ENCODE measurements around the gene ROR2. TPM values are rescaled to one million over a fixed set of nuclear protein-coding genes. Genes with fewer than 3 reads are reported as not detected.

Gene ROR2
- total and polyA plus RNA-seq, 7 donors, result 0.46 to 81.7 (median 51.4) TPM

GRCh38 chr9:91907484-91908292 lies 42.3 kb downstream of the ROR2 start:
- H3K9me3 ChIP-seq, result no peaks in the 10 kb centered on the region
- peak overlapping the region in 3 of 4 donors; percentile 65 to 94 (median 87) for H3K27ac ChIP-seq
- H3K27me3 ChIP-seq, result no peaks in the 10 kb centered on the region
- DNase-seq, result no peak
- H3K36me3 ChIP-seq, result no peaks in the 10 kb centered on the region
- 87% methylated on average over 8 of the region's 8 CpGs for WGBS, 2 donors
- no peak for TF ChIP-seq POLR2A (IDR thresholded peaks at IDR 0.05)
- TF ChIP-seq EP300 (IDR thresholded peaks at IDR 0.05), result no peak
- no peak for TF ChIP-seq CTCF (IDR thresholded peaks at IDR 0.05)
- H3K4me1 ChIP-seq, result peaks cover 0 to 95% (median 77%) of the 10 kb centered on the region in 4 donors
- H3K4me3 ChIP-seq, result no peak overlapping the region
- intact Hi-C loops (cut with DNase I), result no loop called here

GRCh38 chr9:91905991-91906469 lies 44.0 kb downstream of the ROR2 start:
- intact Hi-C loops (cut with DNase I), result no loop called here
- H3K9me3 ChIP-seq, result no peaks in the 10 kb centered on the region
- peaks cover 0 to 95% (median 82%) of the 10 kb centered on the region in 4 donors for H3K4me1 ChIP-seq
- H3K36me3 ChIP-seq, result no peaks in the 10 kb centered on the region
- peak overlapping the region; percentile 6 to 43 (median 32) for H3K4me3 ChIP-seq
- 26 to 41% methylated on average over 11 of the region's 11 CpGs for WGBS, 2 donors
- no peaks in the 10 kb centered on the region for H3K27me3 ChIP-seq
- peak overlapping the region in 3 of 4 donors; percentile 65 to 94 (median 87) for H3K27ac ChIP-seq
- DNase-seq, result no peak
- TF ChIP-seq POLR2AphosphoS5 (IDR thresholded peaks at IDR 0.05) (peak in 3 of 4 donors; percentile 22 to 29 (median 23)), CTCF (IDR thresholded peaks at IDR 0.05) (no peak), POLR2A (IDR thresholded peaks at IDR 0.05) (no peak), EP300 (IDR thresholded peaks at IDR 0.05) (no peak)

- WGBS, 2 donors, result 90% methylated on average over 1 of the region's 1 CpG
- Histone ChIP-seq H3K27me3 (no peaks in the 10 kb centered on the region), H3K4me1 (peaks cover 0 to 95% (median 85%) of the 10 kb centered on the region in 4 donors), H3K27ac (peak overlapping the region in 3 of 4 donors; percentile 86 to 94 (median 87)), H3K36me3 (no peaks in the 10 kb centered on the region), H3K4me3 (no peak overlapping the region), H3K9me3 (no peaks in the 10 kb centered on the region)
- DNase-seq, result no peak
- no peak for TF ChIP-seq EP300 (IDR thresholded peaks at IDR 0.05)
- TF ChIP-seq CTCF (IDR thresholded peaks at IDR 0.05), result no peak
- no peak for TF ChIP-seq POLR2A (IDR thresholded peaks at IDR 0.05)
- TF ChIP-seq POLR2AphosphoS5 (IDR thresholded peaks at IDR 0.05), result no peak
- intact Hi-C loops (cut with DNase I), result no loop called here
Measured at GRCh38 chr9:91905237-91905650, 44.8 kb downstream of the ROR2 start.

- WGBS, 2 donors, result 87 to 93% methylated on average over 10 of the region's 10 CpGs
- Histone ChIP-seq H3K9me3 (no peaks in the 10 kb centered on the region), H3K4me3 (no peak overlapping the region), H3K27me3 (no peaks in the 10 kb centered on the region), H3K27ac (peak overlapping the region in 3 of 4 donors; percentile 86 to 94 (median 87)), H3K4me1 (peaks cover 0 to 99% (median 90%) of the 10 kb centered on the region in 4 donors), H3K36me3 (no peaks in the 10 kb centered on the region)
- intact Hi-C loops (cut with DNase I), result no loop called here
- no peak for DNase-seq
- TF ChIP-seq POLR2A (IDR thresholded peaks at IDR 0.05) (no peak), EP300 (IDR thresholded peaks at IDR 0.05) (no peak), CTCF (IDR thresholded peaks at IDR 0.05) (no peak), POLR2AphosphoS5 (IDR thresholded peaks at IDR 0.05) (no peak)
Measured at GRCh38 chr9:91904588-91905236, 45.3 kb downstream of the ROR2 start.
